Measurements from ENCODE around the gene TMBIM1.
A peak's percentile ranks its signal among the peaks of the same experiment; 100 is the strongest.
"Not testable (repeated sequence)": the region's sequence is repeated elsewhere in the genome, so short reads cannot be mapped to it uniquely, and the experiment has no call there.

The TMBIM1 gene

GRCh38 chr2:218317835-218318234, 25.5 kb upstream of the TMBIM1 start:
- DNase-seq = peak in 1 of 2 donors; percentile 22

- no peak for DNase-seq
Measured at GRCh38 chr2:218317303-218317630, 25.0 kb upstream of the TMBIM1 start.

GRCh38 chr2:218315397-218315796, 23.1 kb upstream of the TMBIM1 start:
- no peak for DNase-seq

GRCh38 chr2:218314764-218315163, 22.5 kb upstream of the TMBIM1 start:
- not testable (repeated sequence) for DNase-seq

- no peak for DNase-seq
Measured at GRCh38 chr2:218313356-218313755, 21.1 kb upstream of the TMBIM1 start.

- DNase-seq = no peak
Measured at GRCh38 chr2:218312267-218312756, 20.0 kb upstream of the TMBIM1 start.

GRCh38 chr2:218311541-218312266, 19.4 kb upstream of the TMBIM1 start:
- DNase-seq = not testable (repeated sequence)

GRCh38 chr2:218310853-218311540, 18.7 kb upstream of the TMBIM1 start:
- DNase-seq = no peak

- no peak for DNase-seq
Measured at GRCh38 chr2:218307415-218308090, 15.2 kb upstream of the TMBIM1 start.

- no peak for DNase-seq
Measured at GRCh38 chr2:218306184-218306920, 14.0 kb upstream of the TMBIM1 start.

GRCh38 chr2:218305383-218305782, 13.1 kb upstream of the TMBIM1 start:
- no peak for DNase-seq

GRCh38 chr2:218301176-218301819, 9.0 kb upstream of the TMBIM1 start:
- peak; percentile 87 to 91 for DNase-seq

- no peak for DNase-seq
Measured at GRCh38 chr2:218300141-218300540, 7.8 kb upstream of the TMBIM1 start.

- no peak for DNase-seq
Measured at GRCh38 chr2:218298314-218298875, 6.1 kb upstream of the TMBIM1 start.

GRCh38 chr2:218296847-218297246, 4.5 kb upstream of the TMBIM1 start:
- no peak for DNase-seq

GRCh38 chr2:218296200-218296599, 3.9 kb upstream of the TMBIM1 start:
- no peak for DNase-seq

- no peak for DNase-seq
Measured at GRCh38 chr2:218295029-218295428, 2.7 kb upstream of the TMBIM1 start.

- DNase-seq = no peak
Measured at GRCh38 chr2:218294430-218295022, 2.2 kb upstream of the TMBIM1 start.

- no peak for DNase-seq
Measured at GRCh38 chr2:218293715-218294429, 1.6 kb upstream of the TMBIM1 start.

- DNase-seq = peak in 1 of 2 donors; percentile 42
Measured at GRCh38 chr2:218291318-218292047, 820 bp downstream of the TMBIM1 start.

Data from CD4-positive, alpha-beta T cell treated with Interleukin-1 beta for 1 hour (primary cell).